GM13976 (cell line): ENCODE measurements around the gene ZFYVE28.
A peak's percentile ranks its signal among the peaks of the same experiment; 100 is the strongest.

ENCODE experiments used
- DNase-seq: peaks from one replicate; pipeline ENCODE4 v3.0.0; 2012; ENCODE audit warnings: low spot score
- in situ Hi-C: fragments of 300-500 bp; cut with MboI; formaldehyde crosslinking; loops from one replicate; pipeline ENCODE4 v1.12.0; 2022; ENCODE audit warnings: low sequenced_read_pairs, mixed read lengths, inconsistent platforms; ENCODE audit not compliant: unreplicated experiment
- TF ChIP-seq, protein P1 (sequence below): IDR thresholded peaks from 2 replicates; pipeline ENCODE4 v1.5.1; 2012; ENCODE audit warnings: borderline replicate concordance, mild to moderate bottlenecking; ENCODE audit not compliant: insufficient read depth; ENCODE audit errors: extremely low read depth, missing control alignments, control extremely low read depth

ZFYVE28 gene

DNA sequence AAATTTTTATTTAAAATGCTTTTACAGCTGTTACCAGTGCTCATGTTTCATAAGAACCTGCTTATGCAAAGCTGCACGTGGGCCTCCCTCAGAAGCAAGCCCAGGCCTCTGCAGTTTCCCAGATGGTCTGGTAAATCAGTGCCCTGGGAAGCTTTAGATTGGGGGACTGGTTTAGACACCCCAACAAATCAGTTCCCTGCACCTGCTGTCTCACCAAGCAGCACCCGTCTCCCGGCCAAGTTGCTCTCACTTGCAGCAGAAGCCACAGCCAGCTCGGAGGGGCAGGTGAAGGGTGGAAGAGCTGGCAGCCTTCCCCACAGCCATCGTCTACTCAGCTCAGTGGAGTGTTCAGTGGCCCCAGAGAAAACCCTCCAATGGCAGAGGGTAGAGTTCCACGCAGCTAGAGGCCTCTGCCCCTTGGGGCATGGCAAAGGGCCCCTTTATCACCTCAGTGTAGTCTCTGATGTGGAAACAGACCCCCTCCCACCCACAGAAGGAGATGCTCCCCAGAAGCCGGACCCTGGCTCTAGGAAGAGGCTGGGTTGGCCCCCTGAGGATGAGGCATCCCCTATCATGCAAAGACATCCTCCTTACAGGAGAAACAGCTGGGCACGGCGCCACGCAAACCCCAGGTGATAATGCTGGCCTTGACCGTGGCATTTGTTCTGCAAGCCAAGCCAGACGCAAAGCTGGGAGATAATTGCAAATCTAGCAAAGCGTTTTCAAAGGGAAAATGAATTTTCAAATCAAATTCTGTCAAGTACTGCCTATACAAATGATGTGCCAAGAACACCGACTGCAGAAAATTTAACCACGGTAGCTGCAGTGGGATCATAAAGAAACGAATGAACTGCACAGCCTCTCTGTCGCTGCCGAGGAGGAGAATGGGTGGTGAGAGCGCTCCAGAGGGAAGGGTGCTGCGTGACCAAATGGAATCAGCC is 51.9 kb downstream of the ZFYVE28 start:
- TF ChIP-seq, protein P1, sequence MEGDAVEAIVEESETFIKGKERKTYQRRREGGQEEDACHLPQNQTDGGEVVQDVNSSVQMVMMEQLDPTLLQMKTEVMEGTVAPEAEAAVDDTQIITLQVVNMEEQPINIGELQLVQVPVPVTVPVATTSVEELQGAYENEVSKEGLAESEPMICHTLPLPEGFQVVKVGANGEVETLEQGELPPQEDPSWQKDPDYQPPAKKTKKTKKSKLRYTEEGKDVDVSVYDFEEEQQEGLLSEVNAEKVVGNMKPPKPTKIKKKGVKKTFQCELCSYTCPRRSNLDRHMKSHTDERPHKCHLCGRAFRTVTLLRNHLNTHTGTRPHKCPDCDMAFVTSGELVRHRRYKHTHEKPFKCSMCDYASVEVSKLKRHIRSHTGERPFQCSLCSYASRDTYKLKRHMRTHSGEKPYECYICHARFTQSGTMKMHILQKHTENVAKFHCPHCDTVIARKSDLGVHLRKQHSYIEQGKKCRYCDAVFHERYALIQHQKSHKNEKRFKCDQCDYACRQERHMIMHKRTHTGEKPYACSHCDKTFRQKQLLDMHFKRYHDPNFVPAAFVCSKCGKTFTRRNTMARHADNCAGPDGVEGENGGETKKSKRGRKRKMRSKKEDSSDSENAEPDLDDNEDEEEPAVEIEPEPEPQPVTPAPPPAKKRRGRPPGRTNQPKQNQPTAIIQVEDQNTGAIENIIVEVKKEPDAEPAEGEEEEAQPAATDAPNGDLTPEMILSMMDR = no peak
- no peak for DNase-seq
- in situ Hi-C loops = no loop called here

DNA sequence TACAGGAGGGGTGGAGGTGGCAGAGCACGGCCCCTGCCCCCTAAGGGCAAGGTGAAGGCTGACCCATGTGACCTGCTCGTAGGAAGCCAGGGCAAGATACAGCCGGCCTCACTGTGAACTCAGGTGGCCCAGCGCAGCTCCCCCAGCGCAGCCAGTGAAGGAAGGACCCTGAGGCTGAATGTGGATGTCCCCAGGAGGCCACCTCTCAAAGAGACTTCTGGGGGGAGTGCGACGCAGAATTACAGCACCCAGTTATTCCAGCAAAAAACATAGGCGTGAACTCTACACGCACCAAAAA is 52.6 kb downstream of the ZFYVE28 start:
- in situ Hi-C loops = no loop called here
- TF ChIP-seq, protein P1 = no peak
- no peak for DNase-seq

DNA sequence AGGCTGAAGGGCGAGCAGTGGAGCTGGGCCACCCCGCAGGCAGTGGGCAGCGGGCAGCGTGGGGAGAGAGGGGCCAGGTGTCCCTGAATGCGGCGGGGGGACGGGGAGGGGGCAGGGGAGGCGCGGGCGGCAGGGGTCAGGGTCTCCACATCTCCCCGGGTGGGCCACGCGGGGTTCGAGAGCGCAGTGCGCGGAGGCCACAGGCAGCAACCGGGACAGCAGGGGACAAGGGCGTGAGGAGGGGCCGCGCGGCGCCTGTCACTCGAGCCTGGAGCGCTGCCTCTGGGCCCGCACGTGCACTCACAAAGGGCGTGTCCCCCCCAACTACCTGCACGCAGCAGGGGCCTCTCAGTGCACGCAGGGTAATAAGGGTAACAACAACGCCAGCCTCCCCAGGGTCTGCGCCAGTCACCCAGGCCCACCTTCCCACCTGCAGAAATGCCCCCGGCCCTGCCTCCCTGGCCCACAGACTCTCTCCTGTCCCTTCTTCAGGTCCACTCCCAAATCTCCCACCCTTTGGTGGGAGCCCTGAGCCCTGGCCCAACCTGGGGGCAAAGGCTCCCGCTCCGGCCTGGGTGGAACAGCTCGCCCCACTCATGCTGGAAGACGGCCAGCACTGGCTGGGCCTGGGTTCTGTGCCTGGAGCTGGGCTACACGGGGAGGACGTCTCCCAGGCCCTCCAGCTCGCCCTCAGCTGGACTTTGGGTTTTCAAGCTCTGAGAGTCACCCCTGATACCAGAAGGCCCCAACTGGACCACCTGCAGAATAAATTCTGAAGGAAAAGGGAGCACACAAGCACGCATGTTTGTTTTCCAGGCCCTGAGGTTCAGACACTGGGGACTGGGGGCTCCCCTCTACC is 53.2 kb downstream of the ZFYVE28 start:
- TF ChIP-seq, protein P1 = no peak
- in situ Hi-C loops = no loop called here
- no peak for DNase-seq

DNA sequence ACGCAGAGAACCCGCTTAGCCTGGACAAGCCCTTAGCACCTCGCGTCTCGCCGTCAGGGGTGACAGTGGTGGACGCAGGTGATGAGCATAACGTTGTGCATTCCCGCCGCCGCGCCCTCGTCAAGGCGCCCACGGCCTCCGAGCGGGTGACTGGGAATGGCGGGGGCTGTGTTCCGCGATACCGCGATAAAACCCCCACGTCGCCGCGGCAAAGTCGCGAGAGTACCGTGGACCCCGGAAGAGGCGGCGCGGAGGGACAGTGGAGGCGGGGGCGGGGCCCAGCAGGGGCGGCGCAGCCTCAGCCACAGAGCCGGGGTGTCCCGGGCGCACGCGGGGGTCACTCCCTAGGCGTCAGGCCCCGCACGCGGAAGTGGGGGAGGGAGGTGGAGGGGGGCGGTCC is 53.8 kb downstream of the ZFYVE28 start:
- in situ Hi-C loops = no loop called here
- TF ChIP-seq, protein P1 = no peak
- peak; percentile 72 for DNase-seq

DNA sequence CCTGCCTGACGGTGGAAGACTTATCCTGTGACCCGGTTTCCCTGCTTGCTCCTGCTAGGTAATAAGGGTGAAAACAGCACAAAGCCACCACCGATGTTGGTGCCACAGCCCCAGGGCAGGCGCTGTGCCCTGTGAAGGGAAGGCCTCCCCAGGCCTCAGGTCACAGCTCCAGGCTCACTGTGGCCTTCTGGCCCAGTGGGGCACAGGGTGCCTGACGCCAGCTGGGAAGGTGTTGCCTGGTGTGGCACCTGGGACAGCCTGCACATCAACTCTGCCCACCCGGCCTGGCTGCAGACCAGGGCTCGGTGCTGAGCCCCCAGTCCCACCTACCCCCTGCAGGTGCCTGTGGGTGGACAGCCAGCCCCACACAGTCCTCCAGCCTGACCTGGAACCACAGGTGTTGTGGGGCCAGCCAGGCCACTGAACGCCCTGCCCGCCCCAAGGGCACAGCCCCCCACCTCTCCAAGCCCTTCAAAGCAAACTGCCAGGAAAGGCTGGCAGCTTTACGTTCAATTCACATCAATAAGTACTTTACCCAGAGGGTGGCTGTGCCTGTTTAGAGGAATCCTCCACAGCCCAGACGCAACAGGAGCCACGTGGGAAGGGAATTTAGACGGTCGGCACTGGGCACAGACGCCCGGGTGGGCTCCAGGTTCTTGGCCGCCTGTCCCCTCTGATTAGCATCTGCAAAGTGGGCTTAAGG is 54.3 kb downstream of the ZFYVE28 start:
- no peak for DNase-seq
- in situ Hi-C loops = no loop called here
- TF ChIP-seq, protein P1 = no peak

DNA sequence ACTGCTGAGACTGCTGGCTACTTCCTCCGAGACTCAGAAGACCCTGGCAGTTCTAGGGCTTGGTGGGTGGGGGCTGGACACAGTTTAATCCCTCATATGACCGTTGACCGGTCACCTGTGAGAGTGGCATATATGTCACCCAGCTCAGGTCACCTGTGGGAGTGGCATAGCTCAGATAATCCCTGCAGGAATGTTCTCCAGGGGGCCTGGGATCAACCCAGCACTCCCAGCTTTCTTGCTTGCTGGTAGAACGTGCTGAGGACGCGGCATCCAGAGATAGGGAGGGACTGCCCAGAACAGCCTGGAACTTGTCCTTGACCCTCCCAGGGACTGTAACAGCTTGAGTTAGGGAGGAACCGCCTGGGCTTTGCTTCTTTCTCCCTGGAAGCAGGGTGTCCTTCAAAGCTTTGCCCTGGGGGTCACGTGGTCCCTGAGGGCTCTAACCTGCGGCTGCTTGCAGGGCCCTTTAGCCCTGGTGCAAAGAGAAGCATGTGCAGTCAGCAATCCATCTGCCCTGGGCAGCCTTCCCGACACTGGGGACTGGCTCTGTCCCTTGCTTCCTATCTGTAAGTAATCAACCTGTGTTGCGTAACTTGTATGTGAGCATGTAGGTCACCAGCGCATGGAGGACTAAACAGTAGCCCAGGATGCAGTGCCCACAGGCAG is 55.3 kb downstream of the ZFYVE28 start:
- no peak for DNase-seq
- in situ Hi-C loops = no loop called here

More for the DNA sequence above, 55.3 kb downstream of the ZFYVE28 start:
- TF ChIP-seq, protein P1 = no peak
